ENCODE measurements around the gene CENPI. TPM values are rescaled to one million over a fixed set of nuclear protein-coding genes. Genes with fewer than 3 reads are reported as not detected.

Gene CENPI
- total and polyA plus RNA-seq, 2 of the 13 experiments (the other 11 are each of a cell fraction or from before 2014, with no cell fraction given), result 5.1 to 26.5 TPM

- WGBS (ENCODE audit: low lambda C conversion rate), result 100% methylated on average over 3 of the region's 3 CpGs
- Histone ChIP-seq H3K36me3 (replicated peaks in 1 of 2; ENCODE audit: control insufficient read depth in 1 of 2, insufficient read depth in 2 of 2, low read length in 2 of 2) (no peaks in the 10 kb centered on the region), H3K79me2 (ENCODE audit: insufficient read depth, low read length) (no peaks in the 10 kb centered on the region), H3K9me3 (ENCODE audit: low read length) (no peaks in the 10 kb centered on the region), H3K27me3 (ENCODE audit: control insufficient read depth in 1 of 2, insufficient read depth in 2 of 2, low read length in 2 of 2) (no peaks in the 10 kb centered on the region), H4K20me1 (ENCODE audit: insufficient read depth, low read length) (no peaks in the 10 kb centered on the region), H2AFZ (ENCODE audit: low read length) (no peak overlapping the region), H3K4me1 (ENCODE audit: insufficient read depth, low read length) (no peaks in the 10 kb centered on the region), H3K27ac (ENCODE audit: extremely low read length, insufficient read depth, low read length) (no peak overlapping the region), H3K9ac (ENCODE audit: insufficient read depth, low read depth, low read length) (no peak overlapping the region), H3K4me3 (replicated peaks in 1 of 3; ENCODE audit: insufficient read depth in 1 of 3, low read depth in 2 of 3, low read length in 3 of 3) (no peak overlapping the region), H3K4me2 (ENCODE audit: low read depth, low read length) (no peak overlapping the region)
- ChIA-PET CTCF (ENCODE audit: low intra/inter-chr PET ratio, low total read pairs) (no interaction called here), POLR2A (no interaction called here)
- TF ChIP-seq ZSCAN21 (CRISPR knock-in tag; IDR thresholded peaks at IDR 0.05; ENCODE audit: borderline replicate concordance) (no peak), TOE1 (CRISPR knock-in tag; IDR thresholded peaks at IDR 0.05) (no peak), DMAP1 (CRISPR knock-in tag; IDR thresholded peaks at IDR 0.05) (no peak), GATAD2A (CRISPR knock-in tag; IDR thresholded peaks at IDR 0.05) (no peak), GLI4 (CRISPR knock-in tag; IDR thresholded peaks at IDR 0.05; ENCODE audit: borderline replicate concordance) (no peak), ATRX (CRISPR knock-in tag; IDR thresholded peaks at IDR 0.05; ENCODE audit: borderline replicate concordance) (no peak), ARNT (IDR thresholded peaks at IDR 0.05) (no peak), GTF3A (CRISPR knock-in tag; conservative IDR thresholded peaks at IDR 0.05) (no peak), ZHX2 (IDR thresholded peaks at IDR 0.05; ENCODE audit: low read depth) (no peak), ZHX2 (CRISPR knock-in tag; IDR thresholded peaks at IDR 0.05; ENCODE audit: borderline replicate concordance) (no peak), ZNF704 (CRISPR knock-in tag; IDR thresholded peaks at IDR 0.05; ENCODE audit: borderline replicate concordance) (no peak), HHEX (CRISPR knock-in tag; IDR thresholded peaks at IDR 0.05) (no peak), ZNF577 (CRISPR knock-in tag; IDR thresholded peaks at IDR 0.05; ENCODE audit: borderline replicate concordance, low read depth) (no peak), KLF9 (CRISPR knock-in tag; IDR thresholded peaks at IDR 0.05; ENCODE audit: low read depth) (no peak), SIX1 (CRISPR knock-in tag; IDR thresholded peaks at IDR 0.05; ENCODE audit: borderline replicate concordance) (no peak), TERF1 (CRISPR knock-in tag; IDR thresholded peaks at IDR 0.05) (no peak), MAFF (IDR thresholded peaks at IDR 0.05; ENCODE audit: low read depth, low read length) (no peak)
- ATAC-seq, result no peak
- BruUV-seq (replicated peaks), result no TSS peak
- in situ Hi-C loops (cut with HindIII; ENCODE audit: extremely low pct_ligation_motif_present, low pct_unique_long_range_greater_than_20kb) (no loop called here), intact Hi-C loops (cut with micrococcal nuclease; ENCODE audit: unreplicated experiment) (no loop called here)
- DNase-seq (ENCODE audit: low spot score), result no peak
- no peak for FAIRE-seq
Observed at GRCh38 chrX:101117701-101118100, 19.7 kb downstream of the CENPI start.

All from HepG2 (cell line).